Transverse colon (tissue), 3 donors: ENCODE measurements around the gene CCT7.

Experiments used
- POLR2A ChIP-seq: fragments of 450-650 bp; IDR thresholded peaks from one replicate; pipeline ENCODE4 v1.6.1; 2016; ENCODE audit warnings: antibody characterized with exemption, mild to moderate bottlenecking, moderate library complexity
- TF ChIP-seq, protein P1 (sequence below), 5 experiments: fragments of 200-600 bp in 3 of 5; fragments of 450-650 bp in 2 of 5; sonication (generic) in 3 of 5; IDR thresholded peaks; 1 replicate in 2 of 5; 2 replicates in 3 of 5; pipeline ENCODE4 v1.5.1; 2016 to 2017; ENCODE audit warnings: antibody characterized with exemption in 5 of 5, inconsistent platforms in 3 of 5, mild to moderate bottlenecking in 2 of 5, moderate library complexity in 1 of 5

DNA sequence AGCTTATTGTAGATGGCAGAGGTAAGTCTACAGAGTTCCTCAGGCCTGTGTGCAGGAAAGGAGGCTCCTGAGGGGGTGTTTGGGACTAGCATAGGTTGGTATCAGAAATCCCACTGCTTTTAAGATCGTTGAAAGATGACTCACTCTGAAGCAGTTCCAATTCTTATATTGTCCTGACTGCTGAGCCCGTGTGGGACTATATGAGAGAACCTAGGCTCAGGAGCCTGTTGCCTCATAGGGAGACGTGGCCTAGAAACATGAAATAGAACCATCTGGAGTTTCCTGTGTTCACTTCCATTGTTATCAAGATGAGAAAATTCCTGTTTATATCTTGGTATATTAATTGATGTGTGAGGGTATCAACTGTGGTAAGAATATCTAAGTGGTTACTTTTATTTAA lies 5.7 kb downstream of the CCT7 start:
- TF ChIP-seq, protein P1, sequence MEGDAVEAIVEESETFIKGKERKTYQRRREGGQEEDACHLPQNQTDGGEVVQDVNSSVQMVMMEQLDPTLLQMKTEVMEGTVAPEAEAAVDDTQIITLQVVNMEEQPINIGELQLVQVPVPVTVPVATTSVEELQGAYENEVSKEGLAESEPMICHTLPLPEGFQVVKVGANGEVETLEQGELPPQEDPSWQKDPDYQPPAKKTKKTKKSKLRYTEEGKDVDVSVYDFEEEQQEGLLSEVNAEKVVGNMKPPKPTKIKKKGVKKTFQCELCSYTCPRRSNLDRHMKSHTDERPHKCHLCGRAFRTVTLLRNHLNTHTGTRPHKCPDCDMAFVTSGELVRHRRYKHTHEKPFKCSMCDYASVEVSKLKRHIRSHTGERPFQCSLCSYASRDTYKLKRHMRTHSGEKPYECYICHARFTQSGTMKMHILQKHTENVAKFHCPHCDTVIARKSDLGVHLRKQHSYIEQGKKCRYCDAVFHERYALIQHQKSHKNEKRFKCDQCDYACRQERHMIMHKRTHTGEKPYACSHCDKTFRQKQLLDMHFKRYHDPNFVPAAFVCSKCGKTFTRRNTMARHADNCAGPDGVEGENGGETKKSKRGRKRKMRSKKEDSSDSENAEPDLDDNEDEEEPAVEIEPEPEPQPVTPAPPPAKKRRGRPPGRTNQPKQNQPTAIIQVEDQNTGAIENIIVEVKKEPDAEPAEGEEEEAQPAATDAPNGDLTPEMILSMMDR (IDR thresholded peaks at IDR 0.05), result no peak
- no peak for TF ChIP-seq POLR2A
